ENCODE measurements around the gene MAP3K2.

- TF ChIP-seq, protein P1, sequence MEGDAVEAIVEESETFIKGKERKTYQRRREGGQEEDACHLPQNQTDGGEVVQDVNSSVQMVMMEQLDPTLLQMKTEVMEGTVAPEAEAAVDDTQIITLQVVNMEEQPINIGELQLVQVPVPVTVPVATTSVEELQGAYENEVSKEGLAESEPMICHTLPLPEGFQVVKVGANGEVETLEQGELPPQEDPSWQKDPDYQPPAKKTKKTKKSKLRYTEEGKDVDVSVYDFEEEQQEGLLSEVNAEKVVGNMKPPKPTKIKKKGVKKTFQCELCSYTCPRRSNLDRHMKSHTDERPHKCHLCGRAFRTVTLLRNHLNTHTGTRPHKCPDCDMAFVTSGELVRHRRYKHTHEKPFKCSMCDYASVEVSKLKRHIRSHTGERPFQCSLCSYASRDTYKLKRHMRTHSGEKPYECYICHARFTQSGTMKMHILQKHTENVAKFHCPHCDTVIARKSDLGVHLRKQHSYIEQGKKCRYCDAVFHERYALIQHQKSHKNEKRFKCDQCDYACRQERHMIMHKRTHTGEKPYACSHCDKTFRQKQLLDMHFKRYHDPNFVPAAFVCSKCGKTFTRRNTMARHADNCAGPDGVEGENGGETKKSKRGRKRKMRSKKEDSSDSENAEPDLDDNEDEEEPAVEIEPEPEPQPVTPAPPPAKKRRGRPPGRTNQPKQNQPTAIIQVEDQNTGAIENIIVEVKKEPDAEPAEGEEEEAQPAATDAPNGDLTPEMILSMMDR (IDR thresholded peaks at IDR 0.05; ENCODE audit: low read depth, low read length, poor library complexity, severe bottlenecking) = no peak
- TF ChIP-seq EZH2phosphoT487 (IDR thresholded peaks at IDR 0.05; ENCODE audit: borderline replicate concordance, low read length) = no peak
Measured at GRCh38 chr2:127434515-127434914, 46.7 kb upstream of the MAP3K2 start.
